Activated CD4-positive, alpha-beta T cell treated with anti-CD3 and anti-CD28 coated beads, Interleukin-2, Interleukin-4, amounts not matched to agents 100 ng/mL and 50 ng/mL, durations not matched to agents 16 hours and 8 hours (primary cell): ENCODE measurements around the gene DMAC1.

ENCODE experiments used
- DNase-seq: peaks from one replicate; pipeline ENCODE4 v3.0.0-alpha.2; 2020; ENCODE audit warnings: low spot score

The DMAC1 gene, protein sequence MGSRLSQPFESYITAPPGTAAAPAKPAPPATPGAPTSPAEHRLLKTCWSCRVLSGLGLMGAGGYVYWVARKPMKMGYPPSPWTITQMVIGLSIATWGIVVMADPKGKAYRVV

DNA sequence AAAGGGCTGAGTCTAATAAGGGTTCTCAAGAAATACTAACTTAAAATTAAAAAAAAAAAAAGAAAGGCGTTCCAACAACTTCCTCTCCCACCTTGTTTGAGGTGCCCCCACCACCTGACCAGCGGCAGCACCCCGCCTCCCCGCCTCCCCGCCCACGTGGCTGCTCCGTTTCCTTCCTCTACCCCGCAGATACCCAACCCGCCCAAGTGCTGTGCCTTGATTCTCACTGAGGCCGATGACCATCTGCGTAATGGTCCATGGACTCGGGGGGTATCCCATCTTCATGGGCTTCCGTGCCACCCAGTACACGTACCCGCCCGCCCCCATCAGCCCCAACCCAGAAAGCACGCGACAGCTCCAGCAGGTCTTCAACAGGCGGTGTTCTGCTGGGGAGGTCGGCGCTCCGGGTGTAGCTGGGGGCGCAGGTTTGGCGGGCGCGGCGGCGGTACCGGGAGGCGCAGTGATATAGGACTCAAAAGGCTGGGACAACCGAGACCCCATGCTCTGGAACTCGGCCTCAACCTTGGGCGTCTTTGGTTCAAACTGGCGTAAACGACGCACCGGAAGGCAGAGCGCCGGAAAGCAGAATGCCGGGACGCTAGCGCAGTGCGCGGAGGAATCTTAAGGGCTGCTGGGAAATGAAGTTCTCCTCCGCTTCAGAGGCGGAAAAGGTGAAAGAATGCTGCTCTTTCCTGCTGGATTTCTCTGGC is at the start of gene DMAC1:
DMAC1 (minus strand) TSS at position 545 of the 710 bp plus-strand sequence; CDS start at position 501, 44 bp downstream.
- DNase-seq, result peak; percentile 86

- DNase-seq, result no peak
Measured at GRCh38 chr9:7849362-7849761, 49.8 kb upstream of the DMAC1 start.

DNA sequence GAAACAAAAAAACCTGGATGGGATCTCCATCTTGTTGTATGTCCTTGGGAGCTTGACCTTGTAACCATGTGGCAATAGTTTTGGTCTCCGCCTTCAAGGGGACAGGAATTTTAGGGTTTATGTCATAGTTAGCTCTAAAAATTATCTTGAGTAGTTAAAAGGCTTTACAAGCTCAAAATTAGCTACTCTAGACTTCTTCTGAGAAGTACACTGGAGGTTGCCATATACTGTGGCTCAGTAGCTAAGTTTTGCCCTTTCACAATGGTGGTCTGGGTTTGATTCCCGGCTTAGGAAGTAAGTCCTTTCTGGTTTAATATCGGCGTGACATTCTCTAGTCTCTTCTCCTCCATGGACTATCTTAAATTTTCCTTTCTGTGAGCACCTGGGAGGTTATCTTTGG is 48.9 kb upstream of the DMAC1 start:
- no peak for DNase-seq

- peak; percentile 8 for DNase-seq
Measured at GRCh38 chr9:7844242-7844641, 44.7 kb upstream of the DMAC1 start.

- no peak for DNase-seq
Measured at GRCh38 chr9:7841831-7842230, 42.3 kb upstream of the DMAC1 start.

- DNase-seq, result no peak
Measured at GRCh38 chr9:7834531-7834930, 35.0 kb upstream of the DMAC1 start.

- no peak for DNase-seq
Measured at GRCh38 chr9:7828334-7828733, 28.8 kb upstream of the DMAC1 start.

DNA sequence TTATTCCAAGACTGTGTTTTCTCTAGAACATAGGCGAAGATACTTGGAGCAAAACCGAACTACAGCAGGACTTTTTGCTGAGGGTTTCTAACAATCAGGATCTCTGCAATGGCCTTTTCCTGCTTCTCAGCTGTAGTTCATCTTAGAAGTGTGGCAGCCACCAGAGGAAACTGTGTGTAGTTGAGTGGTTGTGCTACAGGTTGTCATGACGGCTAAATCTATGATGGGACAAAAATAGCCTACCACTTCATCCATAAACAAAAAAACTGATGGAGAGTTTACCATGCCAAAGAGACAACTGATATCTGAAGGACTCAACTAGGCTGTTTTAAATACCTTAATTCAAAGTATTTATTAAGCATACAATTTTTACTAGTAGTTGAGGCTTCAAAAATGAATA is 28.2 kb upstream of the DMAC1 start:
- DNase-seq, result no peak

DNA sequence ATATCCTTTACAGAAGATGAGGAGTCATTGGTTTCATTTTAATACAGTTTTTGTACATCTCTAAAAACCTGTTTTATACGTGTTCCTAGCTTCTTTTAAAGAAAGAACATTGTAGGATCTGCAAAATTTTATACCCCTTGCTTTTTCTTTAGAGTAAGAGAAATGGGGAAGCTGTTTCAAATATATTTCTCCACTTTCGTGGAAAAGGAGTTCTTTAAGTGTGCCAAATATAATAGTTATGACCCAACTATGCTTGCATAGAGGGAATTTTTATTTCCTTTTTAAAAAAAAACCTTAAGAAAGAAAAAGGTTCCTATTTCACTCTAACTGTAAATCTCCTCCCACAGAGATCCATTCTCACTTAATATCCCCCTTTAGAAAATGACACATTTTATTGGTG is 27.5 kb upstream of the DMAC1 start:
- DNase-seq, result no peak

- no peak for DNase-seq
Measured at GRCh38 chr9:7823651-7824050, 24.1 kb upstream of the DMAC1 start.

- DNase-seq, result no peak
Measured at GRCh38 chr9:7819984-7820383, 20.4 kb upstream of the DMAC1 start.

DNA sequence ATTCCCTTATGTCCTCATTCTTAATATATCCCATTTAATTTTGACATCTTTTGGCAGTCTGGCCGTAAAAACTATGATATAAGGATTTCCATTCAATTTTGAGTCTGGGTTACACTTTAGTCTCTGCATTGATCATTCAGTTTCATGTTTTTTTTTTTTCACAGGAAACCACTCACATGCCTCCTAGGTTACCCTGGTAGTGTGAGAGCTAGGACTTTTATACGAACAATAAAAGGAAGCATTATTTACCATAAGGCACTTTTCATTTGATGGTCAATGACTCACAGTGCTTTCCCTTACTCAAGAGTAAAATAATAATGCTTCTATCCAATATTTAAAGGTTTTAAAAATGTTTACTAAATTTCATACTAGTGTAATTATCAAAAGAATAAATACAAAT is 16.4 kb upstream of the DMAC1 start:
- no peak for DNase-seq

DNA sequence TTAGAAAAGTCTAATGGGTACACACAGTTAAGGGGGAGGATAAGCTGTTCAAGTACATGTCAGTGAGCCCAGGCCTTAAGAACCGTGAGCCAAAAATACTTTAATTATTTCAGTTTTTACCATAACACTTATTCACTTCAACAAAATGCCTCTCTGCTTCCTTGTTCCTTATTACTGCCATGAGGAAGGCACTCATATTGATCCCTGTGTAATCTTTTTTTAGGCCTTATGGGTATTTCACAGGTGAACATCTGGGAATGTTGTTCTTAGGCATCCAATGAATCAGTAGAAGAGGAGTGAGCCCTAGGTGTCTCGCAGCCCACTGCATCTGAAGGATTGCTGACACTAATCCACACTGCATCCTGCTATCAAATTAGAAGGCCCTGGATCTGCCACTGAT is 13.5 kb upstream of the DMAC1 start:
- no peak for DNase-seq

DNA sequence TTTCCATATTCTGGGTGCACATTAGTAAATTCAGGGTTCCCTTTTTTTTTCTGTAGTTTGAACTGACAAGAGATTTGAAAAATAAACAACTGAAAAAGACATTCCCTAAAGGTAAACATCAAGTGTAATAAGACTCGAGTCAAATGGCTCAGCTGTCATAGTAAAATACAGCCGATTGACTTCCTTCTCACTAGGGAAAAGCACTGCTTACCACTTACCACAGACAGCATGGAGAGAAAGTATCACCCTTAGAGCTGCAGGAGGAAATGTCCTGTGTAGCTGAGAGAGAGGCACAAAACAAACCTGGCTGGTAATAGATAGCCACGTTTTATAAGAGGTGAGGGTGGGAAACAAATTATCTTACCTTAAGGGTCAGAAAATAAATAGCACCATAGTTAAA is 12.1 kb upstream of the DMAC1 start:
- DNase-seq, result no peak

GRCh38 chr9:7802666-7803065 is 3.1 kb upstream of the DMAC1 start:
- DNase-seq, result no peak

GRCh38 chr9:7799944-7800285 is 337 bp upstream of the DMAC1 start:
- DNase-seq, result no peak

DNA sequence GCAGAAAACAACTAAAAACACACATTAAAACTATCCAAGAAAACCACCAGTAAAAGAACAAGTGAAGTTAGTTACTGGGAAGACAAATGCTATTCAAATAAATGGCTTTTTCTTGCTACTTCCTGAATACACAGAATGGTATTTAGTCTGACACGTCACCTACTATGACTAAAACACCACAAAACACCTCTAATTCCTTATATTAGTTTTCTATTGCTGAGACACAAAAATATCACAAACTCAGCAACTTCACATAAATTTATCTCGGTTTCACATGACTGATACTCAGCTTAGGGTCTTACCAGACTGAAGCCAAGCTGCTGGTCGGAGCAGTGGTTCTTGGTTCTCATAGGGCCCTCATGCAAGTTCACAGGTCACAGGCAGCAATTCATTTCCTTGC is 5.4 kb downstream of the DMAC1 start:
- DNase-seq, result peak; percentile 26

- no peak for DNase-seq
Measured at GRCh38 chr9:7791394-7791793, 8.2 kb downstream of the DMAC1 start.

DNA sequence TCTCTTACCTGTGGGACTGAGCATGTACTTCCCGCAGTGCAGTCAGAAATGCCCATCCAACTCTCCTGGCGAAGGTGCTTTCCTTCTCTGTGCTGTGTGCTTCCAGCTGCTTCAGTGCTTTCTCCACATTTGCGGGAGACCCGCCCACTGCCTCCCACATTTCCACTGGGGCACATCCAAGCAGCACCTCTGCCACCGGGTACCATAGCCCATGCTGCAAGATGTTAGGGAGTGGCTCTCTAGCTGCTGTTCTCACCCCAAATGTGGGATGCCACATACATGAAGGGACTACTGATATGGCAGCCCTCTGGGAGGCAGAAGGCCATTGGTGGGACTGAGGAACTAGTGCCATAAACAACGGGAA is 8.8 kb downstream of the DMAC1 start:
- DNase-seq, result no peak

GRCh38 chr9:7790022-7790818 is 9.4 kb downstream of the DMAC1 start:
- no peak for DNase-seq

DNA sequence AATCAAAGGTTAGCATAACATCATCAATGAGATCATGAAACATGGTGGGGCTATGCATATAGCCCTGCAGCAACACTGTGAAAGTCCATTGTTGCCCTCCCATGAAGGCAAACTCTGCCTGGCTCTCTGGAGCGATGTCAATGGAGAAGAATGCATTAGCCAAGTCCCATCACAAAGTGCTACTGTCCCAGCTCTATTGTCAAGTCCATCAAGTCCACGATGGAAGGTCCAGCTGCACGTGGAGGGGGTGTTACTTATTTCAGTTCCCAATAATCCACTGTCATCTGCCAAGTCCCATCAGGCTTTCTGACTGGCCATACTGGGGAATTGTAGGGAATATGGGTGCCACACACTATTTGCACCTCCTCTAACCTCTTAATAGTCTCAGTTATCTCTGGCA is 10.8 kb downstream of the DMAC1 start:
- no peak for DNase-seq

DNA sequence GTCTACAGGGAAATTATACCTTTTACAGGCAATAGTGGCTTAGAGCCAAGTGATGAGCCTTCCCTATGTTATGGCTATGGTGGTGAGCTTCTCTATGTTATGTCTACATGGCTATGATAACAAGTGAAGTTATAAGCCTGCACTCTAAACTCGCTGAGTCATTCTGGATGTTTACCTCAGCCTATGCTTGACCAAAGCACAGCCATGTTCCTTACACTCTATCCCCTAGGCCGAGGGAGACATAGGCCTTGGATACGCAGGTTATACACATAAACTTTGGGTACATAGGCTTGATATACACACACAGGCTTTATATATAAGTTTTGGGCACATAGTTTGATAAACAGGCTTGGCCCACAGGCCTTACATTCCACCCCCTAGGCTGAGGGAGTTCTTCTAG is 13.8 kb downstream of the DMAC1 start:
- DNase-seq, result no peak

DNA sequence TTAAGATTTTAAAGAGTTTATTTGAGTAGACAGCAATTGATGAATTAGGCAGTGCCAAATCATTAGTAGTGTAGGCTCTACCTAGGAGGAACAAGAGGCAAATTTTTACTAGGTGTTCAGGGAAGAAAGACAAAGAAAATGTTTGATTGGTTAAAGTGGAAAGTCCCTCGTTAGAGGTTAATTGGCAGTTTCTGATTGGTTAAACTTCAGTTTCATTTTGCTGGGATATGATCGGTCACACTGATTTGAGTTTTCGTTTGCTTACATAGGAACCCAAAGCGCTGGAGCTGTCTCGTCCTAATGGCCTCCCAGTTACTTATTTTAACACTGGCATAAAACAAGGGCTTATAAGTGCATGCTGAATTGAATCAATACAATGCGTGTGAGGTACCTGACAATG is 15.1 kb downstream of the DMAC1 start:
- no peak for DNase-seq

- no peak for DNase-seq
Measured at GRCh38 chr9:7783635-7784063, 15.9 kb downstream of the DMAC1 start.
